GM08714 (cell line): ENCODE results near the gene NME8.

Experiments used
- H3K4me3 ChIP-seq: fragments of 200-500 bp; sonication (Bioruptor generic); 2 replicates; pipeline ENCODE4 v1.5.1; 2014; ENCODE audit warnings: mild to moderate bottlenecking, low read length, inconsistent platforms
- ZNF274 ChIP-seq: IDR thresholded peaks from 2 replicates; pipeline ENCODE4 v1.6.1; 2012; ENCODE audit warnings: mild to moderate bottlenecking, low read depth, low read length

Gene NME8

DNA sequence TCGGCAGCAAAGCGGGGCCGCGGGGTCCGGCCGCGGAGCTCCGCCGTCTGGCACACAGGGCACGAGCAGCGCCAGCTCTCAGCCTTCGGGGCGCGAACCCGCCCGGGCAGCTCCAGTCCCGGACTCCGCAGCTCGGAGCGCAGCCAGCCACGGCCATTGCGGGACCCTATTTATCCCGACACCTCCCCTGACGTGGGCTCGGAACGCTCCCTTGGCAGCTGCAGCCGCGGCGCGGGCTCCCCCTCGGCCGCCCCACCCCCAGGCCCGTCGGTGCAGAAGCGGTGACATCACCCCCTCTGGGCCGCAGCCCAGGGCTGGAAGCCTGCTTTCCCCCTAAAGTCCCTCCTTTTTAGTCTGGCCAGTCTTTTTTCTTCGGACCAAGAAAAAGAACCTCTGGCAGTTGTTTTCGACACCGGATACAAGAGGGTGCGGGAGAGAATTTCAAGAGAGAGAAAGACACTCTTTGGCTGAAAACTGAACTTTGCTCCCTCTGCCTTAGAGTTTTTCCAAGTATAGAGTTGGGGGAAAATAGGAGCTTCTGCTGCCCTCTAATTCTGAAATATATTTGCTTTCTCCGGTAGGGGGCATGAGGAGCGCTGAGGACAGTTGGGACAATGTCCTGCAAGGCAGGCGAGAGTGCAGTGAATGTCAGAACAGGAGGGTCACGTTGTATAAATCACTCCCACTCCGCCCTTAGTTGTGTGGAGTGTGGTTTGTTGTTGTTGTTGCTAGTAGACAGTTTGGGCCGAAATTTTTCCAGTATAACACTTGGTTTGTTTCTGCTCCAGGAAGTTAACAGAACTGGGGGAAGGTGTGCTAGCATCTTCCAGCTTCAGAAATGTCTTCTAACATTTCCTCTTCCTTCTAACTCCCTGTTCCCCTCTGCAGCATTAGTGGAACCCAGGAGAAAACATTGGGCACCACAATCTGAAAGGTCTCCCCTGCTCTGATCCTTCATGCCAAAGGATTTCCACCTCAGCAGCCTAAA lies 68.6 kb downstream of the NME8 start, which contains the start of gene SFRP4:
Gene SFRP4 (minus strand): TSS at position 145 of the 988 bp plus-strand sequence. CDS start 280 bp downstream, outside the sequence.
- TF ChIP-seq ZNF274, result no peak

DNA sequence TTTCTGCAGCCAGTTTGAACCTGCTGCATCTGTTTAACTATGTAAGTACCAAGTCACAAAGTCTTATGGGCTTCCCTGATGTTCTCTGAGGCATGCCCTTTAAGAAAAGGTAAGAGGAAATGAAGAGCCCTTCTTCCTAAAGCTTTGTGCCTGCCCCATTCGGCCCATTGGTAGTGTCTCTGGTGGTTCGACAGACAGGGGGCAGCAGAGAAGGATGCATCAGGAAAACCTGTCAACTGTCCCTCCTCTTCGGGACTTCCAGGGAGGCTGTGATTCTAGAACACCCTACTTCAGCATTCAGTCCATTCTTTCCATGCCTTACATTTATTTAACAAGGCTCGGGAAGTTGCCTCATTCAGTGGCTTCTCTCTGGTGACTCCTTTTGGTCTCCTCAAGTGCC lies 70.1 kb downstream of the NME8 start:
- no peak overlapping the region for H3K4me3 ChIP-seq
- no peak for TF ChIP-seq ZNF274

More for the DNA sequence above, 68.6 kb downstream of the NME8 start, which contains the start of gene SFRP4:
- peak within 1 kb of the TSS; percentile 40; the same call in 1 of the 2 replicates for H3K4me3 ChIP-seq

DNA sequence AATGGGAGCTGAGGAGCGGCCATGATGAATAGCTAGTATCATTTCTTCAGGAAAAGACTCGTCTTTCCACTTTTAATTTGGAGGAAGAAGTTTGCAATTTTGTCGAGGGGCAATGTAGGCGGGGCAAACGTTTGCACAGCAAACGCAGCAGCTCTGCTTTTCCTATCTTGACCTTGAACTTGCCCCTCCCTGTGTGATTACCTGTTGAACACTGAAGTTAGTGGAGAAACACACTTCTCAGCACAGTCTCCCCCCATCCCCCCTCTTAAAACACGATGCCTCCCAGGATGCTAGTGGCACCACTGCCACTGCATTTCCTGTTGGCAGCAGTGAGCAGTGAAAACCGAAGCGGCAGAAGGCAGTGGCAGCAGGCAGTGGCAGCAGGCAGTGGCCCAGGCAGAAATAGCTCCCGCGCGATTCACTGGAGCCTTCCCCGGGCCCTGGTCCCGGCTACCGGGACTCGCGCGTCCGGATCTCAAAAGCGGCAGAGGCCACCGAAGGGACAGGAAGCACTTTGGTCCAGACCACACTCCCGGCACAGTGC lies 72.0 kb downstream of the NME8 start, which contains the start of gene EPDR1:
Gene EPDR1 (plus strand): TSS at position 336 of the 544 bp plus-strand sequence. CDS start 300 bp downstream, outside the sequence.
- TF ChIP-seq ZNF274, result no peak
- H3K4me3 ChIP-seq, result peak within 1 kb of the TSS; percentile 68

DNA sequence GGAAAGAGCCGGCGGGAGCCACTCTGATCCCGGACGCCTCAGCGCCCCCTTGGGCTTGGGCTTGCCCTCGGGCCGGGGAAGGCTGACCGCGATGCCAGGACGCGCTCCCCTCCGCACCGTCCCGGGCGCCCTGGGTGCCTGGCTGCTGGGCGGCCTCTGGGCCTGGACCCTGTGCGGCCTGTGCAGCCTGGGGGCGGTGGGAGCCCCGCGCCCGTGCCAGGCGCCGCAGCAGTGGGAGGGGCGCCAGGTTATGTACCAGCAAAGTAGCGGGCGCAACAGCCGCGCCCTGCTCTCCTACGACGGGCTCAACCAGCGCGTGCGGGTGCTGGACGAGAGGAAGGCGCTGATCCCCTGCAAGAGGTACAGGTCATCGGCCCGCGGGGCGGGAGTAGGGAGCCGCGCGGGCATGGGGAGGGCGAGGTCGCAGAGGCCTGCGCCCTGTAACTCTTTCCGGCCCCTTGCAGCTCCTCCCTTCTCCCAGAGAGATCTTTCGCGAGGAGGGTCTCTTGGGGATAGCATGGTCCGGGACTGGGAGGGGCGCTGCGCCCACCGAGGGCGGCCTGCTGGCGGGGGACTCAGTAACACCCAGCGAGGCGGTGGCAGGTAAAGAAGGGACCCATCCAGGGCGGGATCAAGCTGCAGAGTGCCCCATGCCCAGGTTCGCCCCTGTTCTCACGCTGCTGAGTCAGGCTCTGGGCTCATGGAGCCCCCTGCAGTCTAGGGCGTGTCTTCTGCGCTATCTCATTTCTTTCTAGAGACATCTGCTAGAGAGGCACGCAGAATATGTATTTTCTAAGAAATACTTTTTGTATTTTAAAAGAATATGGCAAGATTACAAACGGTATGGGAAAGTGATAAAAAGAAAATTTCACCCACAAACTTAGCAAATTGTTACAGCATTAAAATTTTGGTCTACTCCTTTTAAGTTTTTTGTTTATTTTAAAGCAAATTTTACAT lies 72.7 kb downstream of the NME8 start:
- no peak for TF ChIP-seq ZNF274
- peak overlapping the region; percentile 68 for H3K4me3 ChIP-seq

DNA sequence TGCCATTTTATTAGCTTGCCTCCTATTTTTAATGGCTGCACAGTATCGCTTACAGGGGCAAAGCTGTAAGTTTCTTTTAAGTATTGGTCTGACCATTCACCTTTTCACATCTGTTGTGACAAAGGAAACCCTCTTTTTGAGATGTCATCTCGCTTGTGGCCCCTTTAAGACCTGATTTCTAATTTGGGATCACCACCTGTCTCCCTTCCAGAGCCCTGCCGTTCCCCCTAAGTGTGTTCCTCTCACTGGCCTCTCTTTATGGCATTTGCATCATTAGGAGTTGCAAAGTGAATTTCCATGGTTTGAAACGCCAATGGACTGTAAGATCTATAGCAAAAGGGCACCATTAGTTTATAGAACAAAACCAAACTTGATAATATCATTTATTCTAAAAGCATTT lies 73.5 kb downstream of the NME8 start:
- no peak for TF ChIP-seq ZNF274
- H3K4me3 ChIP-seq, result peak overlapping the region; percentile 12; the same call in 1 of the 2 replicates

DNA sequence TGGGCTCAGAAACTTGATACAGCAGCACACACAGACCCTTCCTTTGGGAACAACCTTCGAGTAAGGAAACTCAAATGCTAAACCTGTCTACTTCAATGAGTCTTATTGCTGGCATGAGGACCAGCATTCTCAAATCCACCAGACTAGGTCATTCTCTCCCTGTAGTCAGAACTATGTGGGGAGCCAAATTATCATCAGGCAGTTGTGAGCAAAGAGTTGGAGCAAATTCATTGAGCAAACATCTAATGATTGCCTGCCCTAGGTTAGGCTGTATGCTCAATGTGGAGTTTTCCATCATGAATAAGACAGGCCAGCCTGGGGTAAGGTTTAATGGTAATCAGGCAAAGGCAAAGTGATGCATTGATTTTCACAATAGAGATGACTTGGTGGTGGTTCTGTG lies 75.6 kb downstream of the NME8 start:
- no peak overlapping the region for H3K4me3 ChIP-seq
- no peak for TF ChIP-seq ZNF274

DNA sequence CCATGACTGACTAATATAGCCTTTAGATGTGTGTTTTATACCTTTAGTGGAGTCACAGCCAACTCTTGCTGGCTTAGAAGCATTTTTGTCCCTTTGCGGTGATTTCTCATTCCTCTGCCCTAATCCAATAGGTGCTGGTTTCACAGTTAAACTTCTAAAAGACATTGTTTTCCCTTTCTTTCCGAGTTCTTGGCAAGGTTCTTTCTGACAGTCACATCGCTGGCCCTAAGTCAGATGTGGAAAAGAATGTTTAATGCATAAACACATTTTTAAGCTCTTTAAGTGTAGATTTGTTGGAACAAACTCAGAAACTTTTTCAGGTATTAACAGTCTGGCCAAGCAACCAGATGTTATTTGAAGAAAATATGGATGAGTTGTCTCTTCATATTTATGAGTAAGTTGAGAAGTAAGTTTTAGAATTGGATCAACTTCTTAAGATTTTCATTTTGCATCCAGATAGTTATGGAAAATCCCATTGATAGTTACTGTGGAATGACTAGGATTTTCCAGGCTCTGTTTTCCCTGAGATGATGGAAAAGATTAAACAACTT lies 76.2 kb downstream of the NME8 start:
- TF ChIP-seq ZNF274, result no peak
- H3K4me3 ChIP-seq, result no peak overlapping the region

DNA sequence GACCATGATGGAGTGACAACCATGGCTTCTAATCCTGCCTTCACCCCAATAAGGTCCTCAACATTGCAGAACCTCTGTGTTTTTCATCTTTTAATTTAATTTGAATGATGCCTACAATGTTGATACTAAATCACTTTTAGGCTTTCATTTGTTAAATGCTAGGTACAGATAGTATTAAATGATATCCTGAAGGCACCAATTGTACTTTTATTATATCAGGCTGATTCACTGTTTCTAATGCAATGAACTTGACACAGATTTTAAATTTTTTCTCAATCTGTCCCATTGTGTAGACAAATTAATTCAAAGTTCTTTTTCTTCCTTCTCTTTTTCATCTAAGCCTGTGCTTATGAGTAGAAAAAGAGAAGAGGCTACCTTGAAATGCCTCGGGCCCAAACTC lies 77.2 kb downstream of the NME8 start:
- TF ChIP-seq ZNF274, result no peak
- H3K4me3 ChIP-seq, result no peak overlapping the region

DNA sequence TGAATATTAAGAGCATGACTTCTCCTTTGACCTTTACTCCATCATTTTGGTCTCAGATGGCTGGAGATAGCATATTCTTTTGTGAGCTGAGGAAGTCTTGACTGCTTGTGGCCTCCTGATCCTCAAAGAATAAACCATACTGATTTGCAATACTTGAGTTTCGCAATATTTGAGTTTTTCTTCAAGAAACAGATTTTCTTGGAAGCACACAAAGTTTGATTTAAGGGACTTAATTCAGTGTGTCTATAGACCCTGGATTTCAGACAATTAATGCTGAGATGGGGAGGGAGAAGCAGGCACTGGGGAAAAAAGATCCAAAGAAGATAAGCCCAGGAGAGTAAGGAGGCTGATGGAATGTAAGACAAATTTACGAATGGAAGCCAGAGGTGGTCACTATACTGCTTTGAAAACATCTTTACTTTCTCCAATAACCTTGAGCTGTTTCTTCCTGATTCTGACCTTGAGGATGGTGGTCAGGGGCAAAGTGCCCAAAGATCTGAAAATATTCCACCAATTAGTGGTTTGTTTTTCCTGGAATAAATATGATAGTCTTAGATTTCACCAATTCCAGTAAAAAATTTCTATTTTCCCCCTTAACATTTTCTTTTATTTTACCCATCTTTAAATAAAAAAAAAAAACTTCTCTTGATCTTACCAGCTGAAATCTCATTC lies 79.5 kb downstream of the NME8 start:
- H3K4me3 ChIP-seq, result no peak overlapping the region
- TF ChIP-seq ZNF274, result no peak

DNA sequence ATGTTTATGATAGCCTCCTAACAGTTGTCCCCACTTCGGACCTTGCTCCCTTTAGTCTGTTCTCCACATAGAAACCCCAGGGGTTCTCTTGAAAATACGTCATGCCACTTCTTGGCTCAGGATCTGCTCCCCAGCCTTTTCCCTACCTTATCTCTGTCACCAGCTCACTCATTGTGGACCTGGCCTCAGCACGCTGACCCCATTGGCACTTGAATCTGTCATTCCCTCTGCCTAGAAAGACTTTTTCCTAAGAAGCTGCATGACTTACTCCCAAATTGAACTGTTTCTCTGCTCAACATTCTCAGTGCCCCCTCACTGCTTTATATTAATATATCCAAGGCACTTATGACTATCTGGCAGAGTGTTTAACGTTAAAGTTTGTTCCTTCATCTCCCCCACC lies 80.5 kb downstream of the NME8 start:
- no peak for TF ChIP-seq ZNF274
- H3K4me3 ChIP-seq, result no peak overlapping the region

DNA sequence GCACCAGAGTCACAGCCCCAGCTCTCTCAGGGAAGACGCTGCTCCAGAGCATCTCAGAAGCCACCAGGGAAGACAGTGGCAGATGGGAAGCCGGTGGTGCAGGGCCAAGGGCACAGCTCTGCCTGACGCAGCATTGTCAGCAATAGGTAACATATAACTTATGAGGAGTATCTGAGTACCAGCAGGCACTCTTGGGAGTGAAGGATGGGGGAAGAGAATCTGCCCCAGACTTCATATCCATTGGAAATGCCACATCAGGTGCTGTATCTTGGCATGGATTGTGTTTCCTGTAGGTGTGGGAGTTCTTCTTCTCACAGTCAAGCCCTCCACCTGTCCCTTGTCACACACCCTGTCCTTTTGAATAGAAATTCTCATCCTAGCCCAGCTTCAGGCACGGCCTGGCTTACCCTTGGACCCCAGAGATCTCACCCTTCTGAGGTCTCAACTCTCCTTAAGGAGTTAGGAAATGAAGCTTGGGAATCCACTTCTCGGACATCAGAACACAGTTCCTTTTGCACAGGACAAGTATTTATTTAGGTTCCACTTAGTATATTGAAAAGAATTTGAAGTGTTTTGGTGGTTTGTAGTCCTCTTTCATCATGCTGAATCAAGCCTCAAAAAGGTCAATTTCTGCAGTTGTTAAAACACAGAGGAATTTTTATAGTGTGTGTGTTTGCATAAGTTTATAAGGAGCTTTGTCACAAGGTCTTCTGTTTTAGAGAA lies 82.0 kb downstream of the NME8 start:
- H3K4me3 ChIP-seq, result no peak overlapping the region
- no peak for TF ChIP-seq ZNF274

DNA sequence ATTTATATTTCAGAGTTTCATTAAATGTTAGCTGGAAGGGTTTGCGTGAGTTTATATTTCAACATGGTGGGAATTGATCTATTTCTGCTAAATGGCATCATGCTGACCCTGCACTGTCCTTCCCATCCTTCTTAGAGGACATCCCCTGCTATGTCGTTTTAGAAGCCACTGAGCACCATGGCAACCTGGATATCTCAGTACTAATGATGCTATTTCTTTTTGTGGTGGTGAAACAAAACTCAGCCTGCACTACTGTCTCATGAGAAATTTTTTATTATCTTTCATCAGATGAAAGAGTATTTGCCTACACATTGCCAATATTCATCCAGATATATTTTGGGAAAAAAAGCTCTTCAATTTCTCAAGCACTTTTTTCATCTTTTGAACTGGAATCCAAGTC lies 84.1 kb downstream of the NME8 start:
- no peak overlapping the region for H3K4me3 ChIP-seq
- TF ChIP-seq ZNF274, result no peak
